HCEC 1CT (cell line): Measurements from ENCODE around the gene TTLL5.

Experiments
- DNase-seq: peaks from one replicate; pipeline ENCODE4 v3.0.0-alpha.2; 2017

TTLL5 gene

GRCh38 chr14:75976826-75977581 is 316.0 kb downstream of the TTLL5 start:
- DNase-seq = peak; percentile 26

- peak; percentile 31 for DNase-seq
These were observed 316.5 kb downstream of the TTLL5 start for GRCh38 chr14:75977582-75977943.

GRCh38 chr14:75978249-75978731 is 317.2 kb downstream of the TTLL5 start:
- no peak for DNase-seq

- DNase-seq = peak; percentile 30
These were observed 318.1 kb downstream of the TTLL5 start for GRCh38 chr14:75979071-75979571.

GRCh38 chr14:75979648-75980565 is 318.9 kb downstream of the TTLL5 start:
- no peak for DNase-seq

- DNase-seq = no peak
These were observed 319.8 kb downstream of the TTLL5 start for GRCh38 chr14:75980856-75981255.

- peak; percentile 85 for DNase-seq
These were observed 320.6 kb downstream of the TTLL5 start, which contains the start of gene TGFB3 for GRCh38 chr14:75981426-75982265. Gene TGFB3 (minus strand): TSS chr14:75981995. CDS start chr14:75980893, 1,102 bp downstream.

GRCh38 chr14:75982266-75983018 is 321.4 kb downstream of the TTLL5 start:
- peak; percentile 81 for DNase-seq

- no peak for DNase-seq
These were observed 321.9 kb downstream of the TTLL5 start for GRCh38 chr14:75983019-75983358.

GRCh38 chr14:75984674-75985073 is 323.6 kb downstream of the TTLL5 start:
- no peak for DNase-seq

- peak; percentile 81 for DNase-seq
These were observed 324.8 kb downstream of the TTLL5 start, which contains the start of gene IFT43 for GRCh38 chr14:75985618-75986438. Gene IFT43 (plus strand): TSS chr14:75985763. CDS start chr14:75985787, 24 bp downstream.

- DNase-seq = no peak
These were observed 325.4 kb downstream of the TTLL5 start for GRCh38 chr14:75986439-75986765.

- no peak for DNase-seq
These were observed 326.3 kb downstream of the TTLL5 start for GRCh38 chr14:75987201-75987970.

GRCh38 chr14:75989134-75989533 is 328.1 kb downstream of the TTLL5 start:
- peak; percentile 90 for DNase-seq

- no peak for DNase-seq
These were observed 329.3 kb downstream of the TTLL5 start for GRCh38 chr14:75990297-75990696.

GRCh38 chr14:75991753-75992152 is 330.7 kb downstream of the TTLL5 start:
- DNase-seq = peak; percentile 15

- no peak for DNase-seq
These were observed 332.6 kb downstream of the TTLL5 start for GRCh38 chr14:75993567-75994041.

- DNase-seq = no peak
These were observed 334.5 kb downstream of the TTLL5 start for GRCh38 chr14:75995372-75996041.

GRCh38 chr14:75996488-75996887 is 335.4 kb downstream of the TTLL5 start:
- DNase-seq = no peak
